GM21529 (cell line): ENCODE data around the gene PLXNB2.

ENCODE experiments used
- ATAC-seq: cut with Tn5 transposase; IDR thresholded peaks from one replicate; pipeline ENCODE4 v1.9.1; 2021; ENCODE audit not compliant: unreplicated experiment

PLXNB2 gene

DNA sequence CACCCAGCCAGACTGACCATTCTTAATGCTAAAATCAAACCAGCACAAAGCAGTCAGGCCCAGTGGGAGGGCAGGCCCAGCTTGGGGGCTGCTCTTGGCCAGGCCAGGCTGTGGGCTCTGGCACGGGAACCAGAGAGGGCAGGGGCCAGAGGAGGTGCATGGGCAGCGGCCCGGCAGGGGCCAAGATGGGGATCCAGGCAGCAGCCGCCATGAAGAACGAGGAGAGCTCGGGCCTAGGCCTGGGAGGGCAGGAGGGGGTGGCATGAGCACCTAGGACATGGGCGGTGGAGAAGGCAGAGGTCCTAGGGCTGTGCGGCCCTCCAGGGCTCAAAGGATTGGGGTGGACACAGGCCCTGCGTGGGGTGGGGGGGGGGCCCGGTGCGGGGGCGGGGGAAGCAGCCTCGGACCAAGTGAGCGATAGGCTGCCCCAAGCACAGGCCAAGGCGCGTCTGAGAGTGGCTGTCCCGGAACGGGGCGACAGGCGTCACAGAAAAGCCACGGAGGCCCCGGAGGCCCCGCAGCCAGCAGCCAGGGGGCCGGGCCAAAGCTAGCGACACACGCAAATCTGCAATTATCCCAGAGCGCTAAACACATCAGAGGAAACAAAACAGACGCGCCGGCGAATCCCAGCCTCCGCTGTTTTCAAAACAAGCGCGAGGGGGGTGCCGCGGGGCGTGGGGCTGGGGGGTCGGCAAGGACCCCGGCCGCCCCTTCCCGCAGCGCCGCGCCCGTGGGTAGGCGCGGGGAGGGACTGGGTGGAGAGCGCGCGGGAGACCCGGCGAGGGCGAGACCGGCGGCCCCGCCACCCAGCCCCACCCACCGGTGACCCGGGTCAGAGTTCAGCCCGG, 8.3 kb downstream of the PLXNB2 start:
- ATAC-seq, result no peak

DNA sequence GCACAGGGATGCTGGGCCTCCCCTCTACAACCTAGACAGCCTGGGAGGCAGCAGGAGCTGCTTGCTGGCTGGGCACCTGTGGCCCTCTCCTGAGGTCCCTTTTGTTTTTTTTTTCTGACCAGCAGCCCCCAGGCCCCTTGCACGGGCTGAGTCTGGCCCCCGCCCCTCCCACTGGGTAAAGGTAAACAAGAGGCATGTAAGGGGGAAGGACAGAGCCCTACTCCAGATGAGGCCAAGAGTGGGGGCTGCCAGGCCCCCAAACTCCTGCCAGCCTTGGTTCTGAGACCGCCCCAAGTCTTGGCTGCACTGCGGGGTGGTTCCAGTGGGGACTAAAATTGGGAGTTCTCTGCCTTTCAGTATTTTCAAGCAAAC, 9.2 kb downstream of the PLXNB2 start:
- ATAC-seq, result no peak

DNA sequence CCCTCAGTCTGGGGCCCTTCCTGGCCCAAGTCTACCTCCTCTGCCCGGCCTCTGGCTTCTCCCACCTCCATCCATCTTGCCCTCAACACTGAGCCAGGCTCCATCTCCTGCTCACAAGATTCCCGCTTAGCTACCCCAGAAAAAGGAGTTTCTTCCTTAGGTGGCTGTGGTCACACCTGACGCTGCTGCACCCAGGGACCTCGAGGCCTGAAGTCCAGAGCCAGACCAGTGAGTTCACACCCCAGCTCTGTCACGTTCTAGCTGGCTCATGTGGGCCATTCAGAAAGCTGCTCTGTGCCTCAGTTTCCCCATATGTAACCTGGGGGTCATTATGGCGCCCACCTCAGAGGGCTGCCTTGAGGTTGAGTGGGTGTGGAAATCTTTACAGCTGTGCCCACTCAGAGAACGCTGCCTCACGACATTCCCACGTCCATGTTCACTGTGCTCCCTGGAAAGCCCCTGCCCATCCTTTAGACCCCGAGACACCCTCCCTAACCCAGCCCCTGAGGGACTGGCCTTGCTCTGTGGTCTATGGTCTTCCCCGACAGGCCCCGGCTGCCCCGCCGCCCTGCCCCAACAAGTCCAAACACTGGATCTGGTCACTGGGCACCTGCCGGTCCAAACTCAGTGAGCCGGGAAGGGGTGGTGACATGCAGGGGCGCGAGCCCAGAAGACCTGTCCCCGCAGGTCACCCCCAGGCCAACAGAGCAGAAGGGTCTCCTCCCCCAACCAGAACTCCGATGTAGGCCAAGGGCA, 9.8 kb downstream of the PLXNB2 start:
- ATAC-seq, result no peak

DNA sequence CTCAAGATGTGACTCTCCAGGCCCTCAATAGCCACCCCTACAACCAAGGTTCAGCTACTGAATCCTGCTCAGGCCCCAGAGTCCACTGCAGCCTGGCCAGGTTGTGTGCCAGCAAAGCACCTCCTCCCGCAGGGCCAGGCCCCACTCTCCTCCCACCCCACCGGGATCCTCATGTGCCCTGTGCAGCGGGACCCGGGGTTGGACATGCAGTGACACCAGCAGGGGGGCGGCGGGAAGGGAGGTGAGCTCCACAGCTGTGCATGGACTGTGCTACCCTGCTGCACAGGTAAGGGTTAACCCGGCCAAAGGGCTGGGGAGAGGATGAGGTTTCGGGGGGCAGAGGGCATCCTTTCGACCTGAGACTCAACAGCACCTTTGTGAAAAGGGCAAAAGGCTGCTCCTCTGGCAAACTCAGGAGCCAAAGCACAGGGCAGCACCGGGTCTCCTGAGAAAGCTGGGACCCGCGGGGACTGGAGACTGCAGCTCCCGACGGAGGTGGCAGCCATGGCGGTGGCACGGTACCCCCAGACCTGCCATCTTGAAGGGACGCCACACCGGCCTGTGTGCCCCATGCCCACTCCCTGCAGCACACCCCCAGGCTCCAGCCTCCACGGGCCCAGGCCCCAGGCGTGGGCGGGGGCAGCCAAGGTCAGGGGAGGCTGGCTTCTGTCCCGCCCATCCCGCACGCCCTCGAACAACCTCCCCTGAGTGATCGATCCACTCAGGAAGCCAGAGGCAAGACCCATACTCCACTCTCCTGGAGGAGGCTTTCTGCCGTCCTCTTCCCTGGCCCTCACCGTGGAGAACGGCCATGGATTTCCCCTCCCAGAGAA, 10.6 kb downstream of the PLXNB2 start:
- no peak for ATAC-seq

DNA sequence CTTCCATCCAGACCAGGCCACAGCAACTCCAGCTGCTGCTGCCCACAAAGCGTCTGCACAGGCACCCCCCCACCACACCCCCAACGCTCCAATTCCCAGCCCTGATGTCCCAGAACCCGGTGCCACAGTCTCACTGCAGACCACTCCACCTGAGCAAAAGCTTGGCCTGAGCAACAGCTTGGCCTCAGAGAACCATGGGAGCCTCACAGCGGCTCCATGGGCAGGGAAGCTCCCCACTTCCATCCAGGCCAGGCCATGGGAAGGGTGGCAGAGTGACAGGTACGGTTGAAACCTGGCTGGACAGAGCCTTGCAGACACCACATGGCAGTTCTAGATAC, 13.2 kb downstream of the PLXNB2 start:
- no peak for ATAC-seq

DNA sequence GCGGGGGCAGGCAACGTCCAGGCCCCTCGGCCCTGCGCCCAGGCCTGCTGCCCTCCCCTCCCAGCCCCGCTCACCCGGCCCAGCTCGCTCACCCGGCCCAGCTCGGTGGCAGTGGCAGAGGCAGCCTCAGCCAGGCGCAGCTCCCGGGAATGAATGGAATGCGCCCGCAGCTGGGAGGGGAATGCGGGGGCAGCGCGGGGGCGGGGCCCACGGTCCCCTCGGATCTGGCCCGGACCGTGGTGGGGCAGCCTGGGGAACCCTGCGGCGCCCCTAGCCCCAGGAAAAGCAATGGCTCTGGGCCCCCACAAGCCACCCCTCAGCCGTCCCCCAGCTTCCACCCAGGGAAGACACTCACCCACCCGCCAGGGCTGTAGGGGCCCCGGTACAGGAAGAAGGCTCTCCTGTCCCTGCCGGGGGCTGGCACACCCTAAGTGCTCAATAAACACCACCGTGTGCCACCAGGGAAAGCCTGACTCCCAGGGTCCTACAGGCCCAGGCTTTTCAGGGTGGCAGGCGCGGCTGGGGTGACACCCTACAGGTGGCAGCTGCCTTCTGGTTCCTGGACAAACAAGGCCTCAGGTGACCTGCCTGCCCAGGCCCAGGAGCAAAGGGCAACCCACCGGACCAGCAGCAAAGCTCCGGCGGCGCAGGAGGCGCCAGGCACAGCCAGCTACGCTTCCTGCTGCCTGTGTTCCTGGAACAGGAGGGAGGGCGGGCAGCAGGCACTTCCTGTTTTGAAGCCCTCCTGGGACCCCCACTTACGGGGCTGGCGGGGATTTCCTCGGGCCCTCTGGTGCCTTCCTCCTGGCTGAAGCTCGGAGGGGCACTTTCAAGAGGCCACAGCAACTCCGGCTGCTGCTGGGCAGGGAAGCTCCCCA, 13.8 kb downstream of the PLXNB2 start:
- ATAC-seq, result no peak

DNA sequence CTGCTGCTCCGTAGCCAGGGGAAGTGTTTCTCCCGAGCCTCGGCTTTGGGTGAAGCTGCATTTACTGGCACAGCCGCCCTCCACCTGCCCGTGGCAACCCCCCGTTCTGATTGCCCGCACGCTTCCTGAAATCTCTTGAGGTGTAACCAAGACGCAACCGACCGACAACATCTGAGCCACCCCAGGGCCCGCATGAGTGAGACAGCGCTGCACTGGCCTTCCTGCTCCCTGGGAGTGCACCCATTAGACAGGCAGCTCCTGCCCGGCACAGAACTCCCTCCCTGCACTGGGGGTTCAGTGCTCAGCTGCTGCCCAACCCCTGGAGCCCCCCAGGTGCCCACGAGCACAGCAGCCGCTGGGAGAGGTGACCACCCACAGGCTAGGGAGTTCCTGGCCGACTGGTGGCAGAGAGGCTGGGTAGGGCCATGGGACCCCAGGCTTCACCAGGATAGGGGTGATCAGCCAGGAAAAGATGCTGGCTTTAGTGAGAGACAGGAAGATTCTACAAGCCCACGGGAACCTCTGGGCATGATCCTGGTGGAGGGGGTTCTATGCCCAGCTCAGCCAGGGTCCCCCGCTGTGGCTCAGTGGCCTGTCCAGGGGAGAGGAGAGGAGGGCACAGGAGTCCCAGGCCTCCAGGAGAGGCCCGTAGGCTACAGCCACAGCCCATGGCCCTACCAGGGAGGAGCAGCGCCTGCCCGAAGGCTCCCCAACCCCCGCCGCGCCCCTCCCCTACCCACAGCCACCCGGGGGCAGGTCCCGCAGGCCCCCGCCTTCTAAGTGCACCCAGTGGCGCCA, 14.6 kb downstream of the PLXNB2 start:
- no peak for ATAC-seq

DNA sequence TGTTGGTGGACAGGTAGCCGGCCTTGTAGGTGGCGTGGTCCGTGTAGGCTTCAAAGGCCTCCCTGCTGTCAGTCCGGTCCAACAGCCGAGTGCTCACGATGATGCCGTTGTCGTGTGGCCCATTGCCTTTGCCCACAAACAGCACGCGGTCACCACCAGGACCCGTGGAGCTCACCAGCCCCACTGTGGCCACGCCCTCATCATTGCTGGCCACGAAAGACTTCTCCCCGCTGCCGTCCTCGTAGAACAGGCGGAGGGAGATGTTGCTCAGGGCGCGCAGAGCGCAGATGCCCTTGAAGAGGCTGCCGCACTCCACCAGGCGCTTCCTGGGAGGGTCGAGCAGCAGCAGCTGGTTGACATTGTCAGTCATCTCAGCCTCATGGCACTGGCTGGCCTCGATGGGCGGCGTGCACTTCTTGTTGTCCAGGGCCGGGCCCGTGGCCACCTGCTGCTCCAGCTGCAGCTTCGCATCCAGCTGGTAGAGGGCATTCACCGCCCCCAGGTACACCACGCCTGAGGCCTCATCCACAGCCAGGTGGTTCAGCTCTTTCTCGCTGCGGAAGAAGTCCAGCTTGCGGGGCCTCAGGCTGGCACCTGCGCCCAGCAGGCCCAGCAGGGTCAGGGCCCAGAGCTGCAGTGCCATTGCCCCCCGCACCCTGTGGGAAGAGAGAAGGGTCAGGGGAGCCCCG, 17.4 kb downstream of the PLXNB2 start:
- ATAC-seq, result no peak

DNA sequence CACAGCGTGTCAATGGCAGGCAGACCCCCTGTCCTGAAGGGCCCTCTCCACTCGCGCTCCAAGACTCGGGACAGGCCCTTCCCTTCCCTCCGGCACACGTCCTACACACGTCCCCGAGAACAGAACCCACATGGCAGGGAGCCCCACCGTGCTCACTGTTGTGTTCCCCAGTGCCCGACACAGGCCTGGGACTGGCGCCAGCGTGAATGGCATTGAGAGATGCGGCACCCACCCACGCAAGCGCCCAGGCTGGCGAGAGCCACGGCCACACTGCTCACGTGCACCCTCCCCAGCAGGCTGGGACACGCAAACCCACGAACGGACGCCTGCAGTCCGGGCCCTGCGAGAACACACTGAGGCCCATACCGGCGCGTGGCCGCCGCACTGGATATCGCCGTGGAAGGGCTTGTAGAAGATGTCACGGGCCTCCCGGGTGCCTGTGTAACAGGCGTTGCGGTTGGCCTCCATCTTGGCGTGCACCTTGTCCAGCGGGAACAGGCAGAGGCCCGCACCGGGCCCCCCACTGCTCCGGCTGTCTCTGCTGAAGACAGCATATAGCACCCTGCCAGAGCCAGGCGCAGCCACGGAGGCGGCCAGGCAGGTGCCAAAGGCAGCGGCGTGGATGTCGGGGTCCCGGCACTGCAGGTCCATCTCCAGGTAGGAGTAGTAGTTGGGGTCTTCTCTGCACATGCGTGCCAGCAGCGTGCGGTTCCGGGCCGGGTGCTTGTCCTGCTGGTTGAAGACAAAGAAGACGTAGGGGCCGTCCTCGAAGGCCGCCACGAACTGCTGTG, 18.1 kb downstream of the PLXNB2 start:
- no peak for ATAC-seq

DNA sequence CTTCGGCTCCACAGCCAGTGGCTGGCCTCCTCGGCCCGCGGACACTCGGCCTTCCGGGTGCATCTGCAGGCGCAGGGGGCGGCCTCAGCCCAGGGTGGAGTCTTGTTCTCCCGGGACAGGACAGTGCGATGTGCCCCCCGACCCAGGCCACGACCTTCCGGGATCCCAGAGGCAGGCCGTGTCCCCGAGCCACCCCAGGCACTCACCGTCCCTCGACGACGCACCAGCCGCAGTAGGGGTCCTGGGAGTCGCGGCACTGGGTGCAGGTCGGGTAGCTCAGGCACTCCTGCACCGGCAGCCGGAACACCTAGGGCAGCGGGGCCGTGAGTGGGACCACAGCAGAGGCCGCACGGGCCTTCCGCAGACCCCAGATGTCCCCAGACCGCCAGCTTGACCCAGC, 19.7 kb downstream of the PLXNB2 start:
- ATAC-seq, result no peak

DNA sequence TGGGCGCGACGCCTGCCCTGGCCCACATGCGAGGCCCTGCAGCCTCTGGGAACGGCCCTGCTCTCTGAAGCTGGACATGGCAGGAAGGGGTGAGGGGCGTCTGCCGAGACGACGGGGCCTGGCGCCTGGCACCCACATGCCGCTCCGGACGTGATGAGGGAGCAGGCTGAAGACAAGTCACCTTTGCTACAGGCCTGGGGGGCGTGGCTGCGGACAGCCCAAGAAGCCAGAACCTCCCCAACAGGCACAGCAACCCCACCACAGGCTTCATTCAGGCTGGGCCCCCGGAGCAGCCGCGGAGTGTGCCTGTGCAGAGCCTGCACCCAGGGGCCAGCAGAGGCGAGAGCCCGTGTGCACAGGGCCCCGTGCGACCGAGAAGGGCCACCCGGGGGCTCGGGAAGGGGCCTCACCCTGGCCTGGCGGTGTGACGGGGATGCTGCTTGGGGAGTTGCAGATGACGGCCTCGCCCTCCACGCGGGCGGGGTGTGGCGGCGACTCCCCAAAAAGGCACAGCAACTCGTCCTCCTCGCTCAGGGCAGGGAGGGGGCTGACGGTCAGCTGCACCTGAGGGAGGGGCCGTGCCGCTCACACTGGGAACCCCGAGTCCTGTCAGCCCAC, 20.6 kb downstream of the PLXNB2 start:
- no peak for ATAC-seq

DNA sequence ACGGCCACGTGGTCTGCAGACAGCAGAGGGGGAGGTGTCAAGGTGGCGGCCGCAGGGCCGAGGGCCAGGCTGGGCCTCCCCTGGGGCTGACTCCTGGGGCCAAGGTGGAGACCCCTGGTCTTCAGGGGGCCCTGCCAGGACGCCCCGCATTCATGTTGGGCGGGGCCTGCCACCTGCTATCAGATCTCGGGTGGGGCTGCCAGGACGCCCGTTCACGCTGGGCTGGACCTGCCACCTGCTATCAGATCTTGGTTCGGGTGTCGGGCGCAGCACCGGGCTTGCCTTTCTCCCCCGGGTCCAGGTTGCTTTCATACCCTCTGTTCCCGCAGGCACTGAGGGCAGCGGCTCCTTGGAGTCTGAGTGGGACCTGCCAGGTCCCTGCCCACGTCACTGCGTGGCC, 21.2 kb downstream of the PLXNB2 start:
- no peak for ATAC-seq

DNA sequence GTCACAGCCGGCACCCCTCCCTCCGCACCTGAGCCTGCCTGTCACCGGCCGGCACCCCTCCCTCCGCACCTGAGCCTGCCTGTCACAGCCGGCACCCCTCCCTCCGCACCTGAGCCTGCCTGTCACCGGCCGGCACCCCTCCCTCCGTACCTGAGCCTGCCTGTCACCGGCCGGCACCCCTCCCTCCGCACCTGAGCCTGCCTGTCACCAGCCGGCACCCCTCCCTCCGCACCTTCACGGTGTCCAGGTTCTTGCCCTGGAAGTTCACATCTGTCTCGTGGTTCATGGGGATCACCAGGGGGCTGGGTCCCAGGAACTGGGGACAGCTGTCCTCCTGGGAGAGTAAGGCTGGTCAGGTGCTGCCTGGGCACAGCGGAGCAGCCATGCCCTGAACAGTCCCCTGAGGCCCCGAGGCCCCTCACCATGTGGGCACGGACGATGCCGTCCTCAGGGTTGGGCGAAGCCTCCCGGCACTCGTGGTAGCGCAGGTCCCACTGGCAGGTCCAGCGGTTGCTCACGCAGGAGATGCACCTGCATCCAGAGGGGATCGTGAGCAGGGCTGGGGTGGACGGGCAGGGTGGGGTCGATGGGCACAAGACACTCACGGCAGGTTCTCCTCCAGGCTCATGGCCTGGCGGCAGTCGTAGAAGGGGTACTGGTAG, 21.7 kb downstream of the PLXNB2 start:
- ATAC-seq, result no peak

DNA sequence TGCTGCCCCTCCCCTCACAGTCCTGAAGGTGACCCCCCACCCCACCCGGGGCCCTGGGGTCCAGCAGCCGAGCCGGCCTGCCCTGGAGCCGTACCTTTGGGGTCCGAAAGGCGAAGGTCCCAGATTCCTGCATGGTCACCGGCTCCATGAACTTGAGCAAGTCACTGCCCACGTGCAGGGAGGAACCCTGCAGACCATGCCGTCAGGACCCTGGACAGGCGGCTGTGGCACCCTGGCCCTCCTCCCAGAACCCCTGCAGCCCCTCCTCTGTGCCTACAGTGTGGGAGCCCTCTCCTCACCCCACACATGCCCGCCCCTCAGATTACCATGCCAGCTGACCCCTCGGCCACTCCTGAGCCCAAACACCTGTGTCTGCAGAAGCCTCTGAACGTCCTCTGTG, 23.0 kb downstream of the PLXNB2 start:
- no peak for ATAC-seq

DNA sequence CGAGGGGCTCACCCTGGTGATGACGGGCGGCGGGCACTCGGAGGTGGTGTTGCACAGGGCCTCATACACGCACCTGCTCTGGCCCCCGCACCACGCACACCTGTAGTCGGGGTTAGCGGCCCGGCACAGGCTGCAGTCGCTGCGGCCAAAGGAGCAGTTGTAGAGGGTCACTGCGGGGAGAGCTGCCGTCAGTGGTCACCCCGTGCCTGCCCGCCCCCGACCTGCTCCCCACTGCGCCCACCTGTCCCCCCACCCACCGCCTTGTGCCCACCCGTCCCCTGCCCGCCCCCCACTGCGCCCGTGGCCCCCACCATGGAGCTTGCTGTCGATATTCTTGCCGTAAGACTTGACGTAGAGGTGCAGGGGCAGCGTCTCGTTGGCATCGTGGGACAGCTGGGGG, 23.6 kb downstream of the PLXNB2 start:
- no peak for ATAC-seq

DNA sequence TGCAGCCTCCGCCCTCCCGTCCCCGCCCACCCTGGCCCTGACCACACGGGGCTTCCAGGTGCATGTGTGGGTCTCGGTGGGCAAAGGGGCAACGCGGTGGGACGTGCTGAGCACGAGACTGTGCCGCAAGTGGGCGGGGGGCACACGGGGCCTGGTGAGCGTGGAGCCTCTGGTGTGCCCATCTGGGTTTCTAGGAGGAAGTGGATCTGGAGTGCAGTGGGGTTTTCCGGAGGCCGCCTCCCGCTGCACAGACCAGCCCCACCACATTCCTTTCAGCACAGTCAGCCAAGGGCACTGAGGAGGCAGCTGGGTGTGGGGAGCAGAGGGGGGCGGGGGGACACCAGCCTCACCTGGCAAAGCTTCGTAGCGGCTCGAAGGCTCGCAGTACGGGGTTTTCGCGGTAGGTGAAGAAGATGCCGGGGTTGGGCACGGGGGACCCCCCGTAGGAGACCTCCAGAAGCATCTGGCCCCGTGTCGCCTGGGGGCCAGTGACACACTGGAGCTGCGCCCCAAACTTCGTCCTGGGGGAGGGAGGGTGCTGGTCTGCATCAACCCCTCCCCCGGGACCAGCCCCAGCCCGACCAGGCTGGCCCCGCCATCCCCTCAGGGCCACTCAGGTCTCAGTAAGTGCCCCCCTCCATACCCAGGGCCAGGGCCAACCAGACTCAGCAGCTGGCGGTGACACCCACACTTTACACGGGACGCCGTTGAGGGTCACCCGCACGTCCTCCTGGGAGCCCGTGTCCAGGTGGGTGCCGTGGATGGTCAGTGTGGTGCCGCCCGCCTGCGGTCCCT, 24.9 kb downstream of the PLXNB2 start:
- ATAC-seq, result no peak

DNA sequence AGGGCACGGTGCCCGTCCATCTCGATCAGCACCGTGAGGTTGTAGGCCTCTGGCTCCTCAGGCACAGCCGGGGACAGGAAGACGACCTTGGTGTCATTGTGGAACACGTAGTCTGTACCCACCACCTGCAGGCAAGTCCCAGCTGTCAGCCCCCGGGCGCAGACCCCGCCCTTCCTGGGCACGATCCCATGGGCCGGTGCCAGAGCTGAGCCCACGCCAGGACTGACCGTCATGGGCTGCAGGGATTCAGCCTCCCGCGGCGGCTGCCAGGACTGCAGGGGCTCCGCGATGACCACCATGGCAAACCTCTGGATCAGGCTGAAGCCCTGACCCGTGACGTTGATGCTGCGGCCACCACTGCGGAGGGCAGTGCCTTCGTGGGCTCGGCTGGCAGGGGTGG, 25.5 kb downstream of the PLXNB2 start:
- ATAC-seq, result no peak
